GM21529 (cell line): ENCODE results near the gene RALBP1.

Source experiments
- ATAC-seq: cut with Tn5 transposase; IDR thresholded peaks from one replicate; pipeline ENCODE4 v1.9.1; 2021; ENCODE audit not compliant: unreplicated experiment

RALBP1 gene

GRCh38 chr18:9507565-9508088 is 32.3 kb downstream of the RALBP1 start:
- no peak for ATAC-seq

- ATAC-seq: no peak
Observed at GRCh38 chr18:9508446-9509025, 33.2 kb downstream of the RALBP1 start.

GRCh38 chr18:9513971-9514512 is 38.7 kb downstream of the RALBP1 start:
- no peak for ATAC-seq

GRCh38 chr18:9516437-9517064 is 41.2 kb downstream of the RALBP1 start:
- no peak for ATAC-seq

DNA sequence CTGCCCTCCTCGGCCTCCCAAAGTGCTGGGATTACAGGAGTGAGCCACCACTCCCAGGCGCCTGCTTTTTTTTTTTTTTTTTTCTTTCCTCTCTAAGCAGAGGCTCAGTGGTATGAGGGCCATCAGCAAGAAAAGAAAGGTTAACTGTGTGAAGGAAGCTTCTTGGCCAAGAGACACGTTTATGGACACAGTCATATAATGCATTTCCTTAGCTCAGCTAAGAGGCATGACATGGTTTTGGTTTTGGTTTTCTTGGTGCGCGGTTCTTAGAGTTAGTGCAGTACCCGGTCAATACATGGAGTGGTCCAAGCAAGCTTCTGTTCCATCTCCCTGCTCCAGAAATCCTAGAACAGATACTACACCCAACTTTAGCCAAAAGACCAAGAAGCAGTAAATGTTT is 42.6 kb downstream of the RALBP1 start:
- ATAC-seq: no peak

- no peak for ATAC-seq
Observed at GRCh38 chr18:9519399-9519798, 44.1 kb downstream of the RALBP1 start.

DNA sequence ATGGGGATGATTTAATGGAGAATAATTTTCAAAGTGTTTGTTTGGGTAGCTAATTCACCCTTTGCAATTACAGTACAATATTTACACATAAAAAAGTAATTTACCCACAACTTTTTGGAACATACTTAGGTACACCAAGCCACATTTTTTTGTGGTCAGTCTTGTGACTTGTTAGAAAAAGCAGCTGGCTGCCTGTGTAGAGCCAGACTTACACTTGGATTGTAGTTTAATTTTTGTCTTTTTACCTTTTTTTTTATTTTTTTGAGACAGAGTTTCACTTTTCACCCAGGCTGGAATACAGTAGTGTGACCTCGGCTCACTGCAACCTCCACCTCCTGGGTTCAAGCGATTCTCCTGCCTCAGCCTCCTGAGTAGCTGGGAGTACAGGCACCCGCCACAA is 45.4 kb downstream of the RALBP1 start:
- ATAC-seq: no peak

GRCh38 chr18:9521770-9522169 is 46.5 kb downstream of the RALBP1 start:
- no peak for ATAC-seq

DNA sequence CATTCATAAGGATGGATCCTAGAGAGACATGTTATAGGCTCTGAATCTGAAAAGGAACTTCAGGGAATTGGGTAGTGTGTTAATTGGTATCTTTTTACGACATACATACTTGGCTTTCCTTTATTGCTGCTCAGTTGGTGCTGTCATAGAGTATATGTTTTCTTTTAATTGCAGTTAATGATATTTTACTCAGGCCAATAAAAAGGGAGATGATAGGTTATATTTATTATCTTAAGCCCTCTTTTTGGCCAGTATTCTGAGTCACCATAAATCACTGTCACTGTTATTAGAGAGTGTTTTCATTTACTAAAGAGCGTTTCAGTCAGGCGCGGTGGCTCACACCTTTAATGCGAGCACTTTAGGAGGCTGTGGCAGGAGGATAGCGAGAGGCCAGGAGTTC is 47.6 kb downstream of the RALBP1 start:
- no peak for ATAC-seq

- no peak for ATAC-seq
Observed at GRCh38 chr18:9526458-9526857, 51.1 kb downstream of the RALBP1 start.

DNA sequence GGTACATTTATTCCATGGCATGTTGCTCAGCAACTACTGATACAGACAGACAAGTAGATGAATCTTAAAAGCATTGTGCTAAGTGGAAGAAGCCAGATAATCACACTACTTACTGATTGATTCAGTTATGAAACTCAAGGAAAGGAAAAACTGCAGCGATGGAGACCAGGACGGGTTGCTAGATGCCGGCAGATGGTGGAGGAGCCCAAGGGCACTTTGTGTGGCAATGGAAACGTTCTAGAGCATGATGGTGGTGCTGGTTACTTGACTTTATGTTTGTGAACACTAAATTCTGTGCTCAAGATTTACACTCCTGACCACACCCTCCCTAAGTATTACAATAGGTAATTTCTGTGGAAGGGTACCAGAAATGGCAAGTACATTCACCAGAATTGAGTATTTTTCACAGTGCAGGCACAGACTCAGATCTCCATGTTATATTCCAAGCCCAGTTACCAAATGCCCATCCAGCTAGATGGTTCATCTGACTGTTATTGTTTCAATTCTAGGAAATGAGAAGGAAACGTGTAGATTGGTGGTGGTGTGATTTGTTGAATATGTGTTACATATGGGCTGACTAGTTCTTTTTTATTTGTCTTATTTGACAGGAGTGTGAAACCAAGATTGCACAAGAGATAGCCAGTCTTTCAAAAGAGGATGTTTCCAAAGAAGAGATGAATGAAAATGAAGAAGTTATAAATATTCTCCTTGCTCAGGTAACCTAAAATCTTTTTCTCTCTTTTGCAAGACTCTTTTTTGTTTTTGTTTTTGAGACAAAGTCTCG is 55.1 kb downstream of the RALBP1 start:
- ATAC-seq: no peak

DNA sequence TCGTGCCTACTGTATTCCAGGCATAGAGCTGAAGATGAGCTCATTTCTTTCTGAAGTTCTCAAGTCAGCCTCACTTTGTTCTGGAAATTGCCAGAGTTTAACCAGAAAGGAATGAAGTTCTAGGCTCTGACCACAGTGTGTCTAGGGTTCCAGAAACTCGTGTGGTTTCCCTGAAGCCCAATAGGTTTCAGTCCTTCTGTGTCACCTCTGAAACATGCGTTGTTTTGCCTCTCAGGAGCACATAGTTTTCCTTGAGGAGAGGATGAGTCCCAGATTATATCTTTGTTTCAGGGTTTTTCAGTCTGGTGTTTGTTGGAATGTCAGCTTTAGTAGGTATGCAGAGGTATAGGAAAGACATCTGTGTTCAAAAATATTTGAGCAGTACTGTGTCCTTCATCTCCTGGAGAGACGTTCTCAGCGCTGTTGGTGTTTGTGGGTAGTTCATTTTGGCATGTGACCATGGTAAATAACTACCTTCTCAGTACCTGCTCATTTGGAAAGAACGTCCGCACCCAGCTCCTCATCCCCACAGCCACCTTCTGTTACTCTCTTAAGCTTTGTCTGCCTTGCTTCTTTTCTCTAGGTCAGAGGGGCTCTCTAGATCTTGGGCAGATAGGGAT is 56.6 kb downstream of the RALBP1 start:
- no peak for ATAC-seq

- ATAC-seq: no peak
Observed at GRCh38 chr18:9534844-9535243, 59.5 kb downstream of the RALBP1 start.

DNA sequence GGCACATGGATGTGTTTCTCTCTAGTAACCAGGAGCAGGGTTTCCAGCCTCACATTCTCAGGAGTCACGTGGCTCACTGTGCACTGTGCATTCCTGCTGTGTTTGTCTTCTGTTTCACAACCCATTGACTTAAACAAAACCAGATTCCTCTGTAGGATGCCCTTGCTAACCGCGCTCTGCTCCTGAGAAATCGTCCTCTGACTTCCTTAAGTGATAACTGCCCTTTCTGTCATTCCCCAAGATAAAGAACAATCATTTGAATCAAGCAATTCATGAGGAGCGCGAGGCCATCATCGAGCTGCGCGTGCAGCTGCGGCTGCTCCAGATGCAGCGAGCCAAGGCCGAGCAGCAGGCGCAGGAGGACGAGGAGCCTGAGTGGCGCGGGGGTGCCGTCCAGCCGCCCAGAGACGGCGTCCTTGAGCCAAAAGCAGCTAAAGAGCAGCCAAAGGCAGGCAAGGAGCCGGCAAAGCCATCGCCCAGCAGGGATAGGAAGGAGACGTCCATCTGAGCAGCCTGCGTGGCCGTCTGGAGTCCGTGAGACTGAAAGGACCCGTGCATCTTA is 60.2 kb downstream of the RALBP1 start:
- no peak for ATAC-seq

DNA sequence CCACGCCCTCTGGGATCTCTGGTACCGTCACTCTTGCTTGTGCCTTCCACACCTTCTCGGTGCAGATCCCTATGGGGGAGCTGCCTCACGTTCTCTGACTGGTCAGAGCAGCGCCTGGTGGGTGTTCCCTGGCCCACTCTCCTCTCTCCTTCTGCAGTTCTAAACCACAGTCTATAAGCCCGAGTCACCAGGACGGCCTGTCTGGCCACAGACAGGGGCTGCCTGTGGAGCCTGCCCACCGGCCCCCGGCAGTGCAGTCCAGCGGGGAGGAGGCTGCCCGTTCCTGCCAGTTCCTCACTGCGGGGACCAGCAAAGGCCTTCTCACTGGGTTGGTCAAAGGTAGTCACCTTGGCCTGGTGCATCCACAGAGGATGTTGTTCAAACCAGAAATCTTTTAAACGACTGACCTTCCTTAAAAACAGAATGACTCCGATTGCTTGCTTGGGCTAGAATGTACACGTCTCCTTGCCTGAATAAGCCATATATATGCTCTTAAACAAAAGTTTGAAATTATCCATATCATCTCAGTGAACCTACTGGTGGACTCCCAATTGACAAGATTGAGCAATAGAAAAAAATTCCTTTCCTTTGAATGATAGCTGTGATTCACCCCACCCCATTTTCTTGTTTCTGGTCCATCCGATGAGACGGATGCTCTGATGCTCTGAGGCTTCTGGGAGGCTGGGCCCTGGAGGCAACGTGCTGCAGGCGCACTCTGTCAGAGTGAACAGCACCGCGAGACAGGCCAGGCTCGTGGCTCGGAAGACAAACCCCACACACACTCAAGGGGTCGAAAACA is 61.2 kb downstream of the RALBP1 start:
- ATAC-seq: no peak

- ATAC-seq: no peak
Observed at GRCh38 chr18:9537677-9538076, 62.4 kb downstream of the RALBP1 start.

DNA sequence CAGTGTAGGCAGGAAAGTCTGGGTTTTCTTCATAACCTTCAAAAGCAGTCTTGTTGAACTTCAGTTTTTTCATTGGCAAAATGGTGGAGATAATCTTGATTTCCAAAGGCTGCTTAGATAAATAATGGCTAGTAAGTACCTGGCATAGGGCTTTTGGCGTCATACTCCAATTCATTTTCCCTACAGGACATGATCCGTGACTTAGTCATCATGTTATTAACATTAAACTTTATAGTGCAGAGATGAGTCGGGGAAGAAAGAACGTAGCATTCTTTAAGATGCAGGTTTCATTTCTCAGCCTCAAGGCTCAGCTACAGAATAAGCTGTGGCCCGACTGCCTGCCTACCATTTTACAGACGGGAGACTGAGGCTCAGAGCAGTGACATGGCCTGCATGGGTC is 64.0 kb downstream of the RALBP1 start:
- ATAC-seq: no peak

- ATAC-seq: no peak
Observed at GRCh38 chr18:9539938-9540337, 64.6 kb downstream of the RALBP1 start.

GRCh38 chr18:9542924-9543323 is 67.6 kb downstream of the RALBP1 start:
- no peak for ATAC-seq

DNA sequence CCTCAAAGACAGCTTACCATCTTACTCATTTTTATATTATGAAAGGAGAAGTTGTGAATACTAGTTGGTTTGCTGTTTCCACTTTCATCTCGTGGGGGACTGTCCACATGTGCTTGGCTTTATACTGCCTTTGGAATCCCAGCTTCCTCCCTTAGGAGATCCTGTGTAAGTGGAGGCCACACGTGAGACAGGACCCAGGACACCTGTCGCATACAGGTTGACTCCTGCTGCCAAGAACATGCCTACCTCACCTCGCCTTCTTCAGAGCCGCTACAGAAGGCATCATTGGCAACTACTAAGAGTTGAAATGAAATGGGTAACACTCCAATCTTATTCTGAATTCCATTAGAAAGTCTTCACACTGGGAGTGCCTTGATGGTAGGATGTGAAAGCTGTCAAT is 69.7 kb downstream of the RALBP1 start:
- no peak for ATAC-seq
